Endodermal cell (in vitro differentiated cells): Measurements from ENCODE around the gene C3orf20. TPM values are rescaled to one million over a fixed set of nuclear protein-coding genes. Genes with fewer than 3 reads are reported as not detected.

ENCODE experiments used
- DNase-seq: peaks from one replicate; pipeline ENCODE4 v3.0.0-alpha.2; 2017
- H3K27ac ChIP-seq: 2 replicates; pipeline ENCODE4 v1.5.1; 2013; ENCODE audit warnings: mild to moderate bottlenecking, low read depth, low read length, moderate library complexity
- H3K27me3 ChIP-seq: 2 replicates; pipeline ENCODE4 v1.6.1; 2013; ENCODE audit warnings: mild to moderate bottlenecking, low read length, moderate library complexity; ENCODE audit not compliant: insufficient read depth, control insufficient read depth, poor library complexity, severe bottlenecking
- H3K36me3 ChIP-seq: 2 replicates; pipeline ENCODE4 v1.7.0; 2013; ENCODE audit warnings: mild to moderate bottlenecking, low read length, moderate library complexity; ENCODE audit not compliant: control insufficient read depth, insufficient read depth
- H3K4me1 ChIP-seq: one replicate; pipeline ENCODE4 v1.7.0; 2013; ENCODE audit warnings: low read length; ENCODE audit not compliant: control insufficient read depth, insufficient read depth
- H3K4me3 ChIP-seq: 2 replicates; pipeline ENCODE4 v1.5.1; 2013; ENCODE audit warnings: mild to moderate bottlenecking, low read length, moderate library complexity
- H3K9ac ChIP-seq: 2 replicates; pipeline ENCODE4 v1.6.1; 2013; ENCODE audit warnings: mild to moderate bottlenecking, low read length, moderate library complexity; ENCODE audit not compliant: poor library complexity, severe bottlenecking; ENCODE audit errors: extremely low read depth
- H3K9me3 ChIP-seq: 2 replicates; pipeline ENCODE4 v1.6.1; 2013; ENCODE audit warnings: mild to moderate bottlenecking, low read length, moderate library complexity; ENCODE audit not compliant: control insufficient read depth
- H3K27ac Mint-ChIP-seq: 2 replicates; pipeline ENCODE4 v1.8.0; 2020; ENCODE audit warnings: mixed read lengths
- H3K27me3 Mint-ChIP-seq: 2 replicates; pipeline ENCODE4 v1.8.0; 2021; ENCODE audit warnings: mild to moderate bottlenecking, mixed read lengths; ENCODE audit not compliant: insufficient read depth
- H3K36me3 Mint-ChIP-seq: 2 replicates; pipeline ENCODE4 v1.8.0; 2020; ENCODE audit warnings: low read depth, mixed read lengths
- H3K4me1 Mint-ChIP-seq: 2 replicates; pipeline ENCODE4 v1.8.0; 2020; ENCODE audit warnings: mixed read lengths
- H3K4me3 Mint-ChIP-seq: 2 replicates; pipeline ENCODE4 v1.8.0; 2020; ENCODE audit warnings: mild to moderate bottlenecking, moderate library complexity, mixed read lengths
- H3K9me3 Mint-ChIP-seq: 2 replicates; pipeline ENCODE4 v1.8.0; 2020; ENCODE audit warnings: mild to moderate bottlenecking, mixed read lengths
- CTCF ChIP-seq: fragments of 200-600 bp; sonication (generic); conservative IDR thresholded peaks from 2 replicates; pipeline ENCODE4 v1.5.0; 2021; ENCODE audit warnings: antibody characterized with exemption, mild to moderate bottlenecking
- WGBS, 2 experiments: methylation state at CpG; one replicate each; pipeline versions ENCODE4 v1.1.5 to v1.1.7; 2013; ENCODE audit warnings: missing lambda C conversion rate in 2 of 2, mixed read lengths in 1 of 2; ENCODE audit not compliant: insufficient coverage in 1 of 2, insufficient read length in 1 of 2; 5-methylcytosine and 5-hydroxymethylcytosine counted together
- total RNA-seq, 2 donors: library from RNA; stranded (reverse); fragmentation: NEBNext Ultra II Directional in 1 of 2; extraction: Animal tissue kit (Norgen Biotek cat#: 25700) in 1 of 2; gene quantifications; 2 replicates in 1 of 2; 3 replicates in 1 of 2; pipeline ENCODE4 v1.2.1, GENCODE V29; 2021

C3orf20 gene
- total RNA-seq, 2 donors from 2014 or later = not detected

- Histone ChIP-seq H3K27me3 (no peaks in the 10 kb centered on the region), H3K36me3 (no peaks in the 10 kb centered on the region), H3K4me1 (no peaks in the 10 kb centered on the region), H3K9ac (no peak overlapping the region), H3K27ac (no peak overlapping the region), H3K9me3 (no peaks in the 10 kb centered on the region), H3K4me3 (no peak overlapping the region)
- WGBS, 2 experiments = 84 to 100% methylated on average over 1 to 3 of the region's 3 CpGs
- H3K27me3 Mint-ChIP-seq = peaks cover 6% of the 10 kb centered on the region
- no peaks in the 10 kb centered on the region for H3K4me1 Mint-ChIP-seq
- no peaks in the 10 kb centered on the region for H3K9me3 Mint-ChIP-seq
- DNase-seq = no peak
- no peak for TF ChIP-seq CTCF
- no peak overlapping the region for H3K27ac Mint-ChIP-seq
- no peak overlapping the region for H3K4me3 Mint-ChIP-seq
- H3K36me3 Mint-ChIP-seq = no peaks in the 10 kb centered on the region
Observed at GRCh38 chr3:14700891-14701290, 25.9 kb downstream of the C3orf20 start.

GRCh38 chr3:14701676-14702075, 26.7 kb downstream of the C3orf20 start:
- no peak for TF ChIP-seq CTCF
- H3K27me3 ChIP-seq = no peaks in the 10 kb centered on the region
- no peak for DNase-seq
- Mint-ChIP-seq H3K9me3 (no peaks in the 10 kb centered on the region), H3K27me3 (peaks cover 6% of the 10 kb centered on the region), H3K4me3 (no peak overlapping the region), H3K4me1 (no peaks in the 10 kb centered on the region), H3K27ac (no peak overlapping the region), H3K36me3 (no peaks in the 10 kb centered on the region)
- H3K9me3 ChIP-seq = no peaks in the 10 kb centered on the region
- H3K27ac ChIP-seq = no peak overlapping the region
- H3K4me1 ChIP-seq = no peaks in the 10 kb centered on the region
- no peak overlapping the region for H3K9ac ChIP-seq
- 87 to 95% methylated on average over 4 of the region's 4 CpGs for WGBS, 2 experiments
- H3K4me3 ChIP-seq = no peak overlapping the region
- H3K36me3 ChIP-seq = no peaks in the 10 kb centered on the region

GRCh38 chr3:14703128-14703750, 28.3 kb downstream of the C3orf20 start:
- H3K27ac Mint-ChIP-seq = no peak overlapping the region
- Histone ChIP-seq H3K9me3 (no peaks in the 10 kb centered on the region), H3K27me3 (no peaks in the 10 kb centered on the region), H3K4me3 (no peak overlapping the region), H3K36me3 (no peaks in the 10 kb centered on the region), H3K9ac (no peak overlapping the region), H3K4me1 (no peaks in the 10 kb centered on the region), H3K27ac (no peak overlapping the region)
- no peak overlapping the region for H3K4me3 Mint-ChIP-seq
- H3K4me1 Mint-ChIP-seq = no peaks in the 10 kb centered on the region
- H3K27me3 Mint-ChIP-seq = peaks cover 6% of the 10 kb centered on the region
- DNase-seq = no peak
- no peak for TF ChIP-seq CTCF
- WGBS, 2 experiments = 89% methylated on average over 5 to 9 of the region's 9 CpGs
- no peaks in the 10 kb centered on the region for H3K9me3 Mint-ChIP-seq
- no peaks in the 10 kb centered on the region for H3K36me3 Mint-ChIP-seq
